HepG2 (cell line): Measurements from ENCODE around the gene OR11G2. TPM values are rescaled to one million over a fixed set of nuclear protein-coding genes. Genes with fewer than 3 reads are reported as not detected.

ENCODE experiments used
- ATAC-seq: fragments of 200-7000 bp; cut with Tn5 transposase; 3 replicates; pipeline ENCODE4 v1.9.1; 2020; ENCODE audit warnings: mild to moderate bottlenecking, moderate library complexity
- BruUV-seq: library from RNA; stranded (reverse); fragments of 400-500 nt; replicated peaks from 2 replicates; lab custom pipeline; 2021; lab: Mats Ljungman, UMichigan
- CTCF ChIA-PET: fragments of 300-600 bp; formaldehyde crosslinking; extraction: SDS; loops from one replicate; lab custom pipeline; 2021; ENCODE audit warnings: low total read pairs, inconsistent platforms, low intra/inter-chr PET ratio; lab: Yijun Ruan, JAX
- POLR2A ChIA-PET: fragments of 350-600 bp; sonication (Branson Sonifier 250); formaldehyde crosslinking; loops from one replicate; lab custom pipeline; 2020; ENCODE audit warnings: antibody characterized with exemption, inconsistent platforms; lab: Yijun Ruan, JAX
- DNase-seq: peaks from one replicate; pipeline ENCODE4 v3.0.0-alpha.2; 2015; ENCODE audit warnings: low spot score
- FAIRE-seq: peaks from 3 replicates; lab custom pipeline; 2011; peaks lifted over from hg19 to GRCh38; lab: Jason Lieb, UNC
- H2AFZ ChIP-seq: one replicate; pipeline ENCODE4 v1.6.1; 2011; ENCODE audit warnings: low read length, inconsistent platforms
- H3K27ac ChIP-seq: fragments of 300-600 bp; 3 replicates; pipeline ENCODE4 v1.8.0; 2011; ENCODE audit warnings: mixed run types, mild to moderate bottlenecking, mixed read lengths, low read length, inconsistent platforms; ENCODE audit not compliant: insufficient read depth; ENCODE audit errors: extremely low read length
- H3K27me3 ChIP-seq, 2 experiments: fragments of 200-600 bp in 1 of 2; 2 replicates in 1 of 2; 3 replicates in 1 of 2; pipeline versions ENCODE4 v1.6.0 to v1.8.0; 2011; ENCODE audit warnings: low read length in 2 of 2, mild to moderate bottlenecking in 2 of 2, moderate library complexity in 2 of 2, inconsistent platforms in 1 of 2; ENCODE audit not compliant: insufficient read depth in 2 of 2, control insufficient read depth in 1 of 2
- H3K36me3 ChIP-seq, 2 experiments: fragments of 200-600 bp in 1 of 2; replicated peaks in 1 of 2; 2 replicates in 1 of 2; 3 replicates in 1 of 2; pipeline versions ENCODE4 v1.5.1 to v1.8.0; 2011; ENCODE audit warnings: low read length in 2 of 2, inconsistent platforms in 1 of 2; ENCODE audit not compliant: insufficient read depth in 2 of 2, control insufficient read depth in 1 of 2
- H3K4me1 ChIP-seq: 2 replicates; pipeline ENCODE4 v1.5.1; 2012; ENCODE audit warnings: low read length, inconsistent platforms; ENCODE audit not compliant: insufficient read depth
- H3K4me2 ChIP-seq: 2 replicates; pipeline ENCODE4 v1.6.0; 2011; ENCODE audit warnings: low read depth, low read length, inconsistent platforms
- H3K4me3 ChIP-seq, 3 experiments: fragments of 200-600 bp in 1 of 3; sonication (generic), shearing (Covaris generic) in 1 of 3; replicated peaks in 1 of 3; 2 replicates each; pipeline ENCODE4 v1.5.1; 2011 to 2016; ENCODE audit warnings: low read length in 3 of 3, inconsistent platforms in 2 of 3, low read depth in 2 of 3, mild to moderate bottlenecking in 2 of 3, control low read depth in 1 of 3, mixed read lengths in 1 of 3; ENCODE audit not compliant: insufficient read depth in 1 of 3
- H3K79me2 ChIP-seq: one replicate; pipeline ENCODE4 v1.6.1; 2011; ENCODE audit warnings: low read length, inconsistent platforms; ENCODE audit not compliant: insufficient read depth
- H3K9ac ChIP-seq: 2 replicates; pipeline ENCODE4 v1.6.0; 2011; ENCODE audit warnings: mild to moderate bottlenecking, low read depth, low read length, inconsistent platforms; ENCODE audit not compliant: insufficient read depth
- H3K9me3 ChIP-seq: 2 replicates; pipeline ENCODE4 v1.5.1; 2012; ENCODE audit warnings: mild to moderate bottlenecking, low read length
- H4K20me1 ChIP-seq: 2 replicates; pipeline ENCODE4 v1.6.0; 2011; ENCODE audit warnings: inconsistent platforms, mild to moderate bottlenecking, low read length, moderate library complexity; ENCODE audit not compliant: insufficient read depth
- CBFB ChIP-seq: sonication (generic); formaldehyde crosslinking; IDR thresholded peaks from 2 replicates; pipeline ENCODE4 v1.4.0; 2020; ENCODE audit warnings: missing genetic modification reagents
- FOXO1 ChIP-seq: sonication (generic); formaldehyde crosslinking; IDR thresholded peaks from 2 replicates; pipeline ENCODE4 v1.4.0; 2020; ENCODE audit warnings: missing genetic modification reagents
- HMG20A ChIP-seq: IDR thresholded peaks from 2 replicates; pipeline ENCODE4 v1.6.1; 2016; ENCODE audit warnings: borderline replicate concordance
- MLLT10 ChIP-seq: sonication (generic); formaldehyde crosslinking; IDR thresholded peaks from 2 replicates; pipeline ENCODE4 v1.4.0; 2020; ENCODE audit warnings: missing genetic modification reagents
- PHF8 ChIP-seq: sonication (generic); formaldehyde crosslinking; IDR thresholded peaks from 2 replicates; pipeline ENCODE4 v1.5.0; 2020; ENCODE audit warnings: missing genetic modification reagents
- SIX4 ChIP-seq: sonication (generic); formaldehyde crosslinking; IDR thresholded peaks from 2 replicates; pipeline ENCODE4 v1.4.0; 2020; ENCODE audit warnings: missing genetic modification reagents
- ZNF160 ChIP-seq: sonication (generic); formaldehyde crosslinking; IDR thresholded peaks from 2 replicates; pipeline ENCODE4 v1.8.0; 2022; ENCODE audit warnings: mild to moderate bottlenecking, inconsistent platforms, missing genetic modification reagents
- ZNF879 ChIP-seq: sonication (generic); formaldehyde crosslinking; IDR thresholded peaks from 2 replicates; pipeline ENCODE4 v1.8.1; 2023; ENCODE audit warnings: missing genetic modification reagents
- WGBS: methylation state at CpG from one replicate; pipeline ENCODE4 v1.1.6; 2017; ENCODE audit warnings: low lambda C conversion rate; 5-methylcytosine and 5-hydroxymethylcytosine counted together
- in situ Hi-C: cut with HindIII; loops from 2 replicates; pipeline ENCODE4 v1.10.0; 2017; ENCODE audit warnings: low pct_unique_long_range_greater_than_20kb; ENCODE audit not compliant: extremely low pct_ligation_motif_present
- intact Hi-C: fragments of 100-400 bp; cut with micrococcal nuclease; formaldehyde crosslinking; loops from one replicate; pipeline ENCODE4 v1.10.0; 2022; ENCODE audit not compliant: unreplicated experiment
- polyA plus RNA-seq, 8 experiments: library from polyadenylated mRNA; depleted of rRNA in 3 of 8; stranded (reverse) in 7 of 8; unstranded in 1 of 8; fragments of >200 nt; fragmentation: Illumina TruSeq in 4 of 8; extraction: Trizol in 4 of 8; gene quantifications; 2 replicates each; pipeline versions ENCODE4 v1.2.1 to v1.2.3, GENCODE V29; 2011 to 2016; ENCODE audit warnings: low read depth in 4 of 8, missing spikeins in 1 of 8, mixed read lengths in 1 of 8; ENCODE audit not compliant: insufficient read depth in 1 of 8
- total RNA-seq, 5 experiments: library from RNA; depleted of rRNA; stranded (reverse); fragments of >200 nt; fragmentation: Illumina TruSeq; extraction: Trizol; gene quantifications; 2 replicates each; pipeline ENCODE4 v1.2.3, GENCODE V29; 2016; ENCODE audit warnings: low read depth in 1 of 5
- TF ChIP-seq, protein P1 (sequence below): sonication (generic); formaldehyde crosslinking; IDR thresholded peaks from 2 replicates; pipeline ENCODE4 v1.8.1; 2023; ENCODE audit warnings: mild to moderate bottlenecking, moderate library complexity, missing genetic modification reagents
- TF ChIP-seq, protein P2 (sequence below): sonication (generic); formaldehyde crosslinking; IDR thresholded peaks from 2 replicates; pipeline ENCODE4 v1.4.0; 2020; ENCODE audit warnings: missing genetic modification reagents
- TF ChIP-seq, protein P3 (sequence below), 2 experiments: sonication (generic) in 1 of 2; formaldehyde crosslinking in 1 of 2; IDR thresholded peaks; 2 replicates each; pipeline versions ENCODE4 v1.6.1 to v1.9.0; 2014 to 2022; ENCODE audit warnings: antibody characterized with exemption in 1 of 2, borderline replicate concordance in 1 of 2, inconsistent platforms in 1 of 2, low read depth in 1 of 2, missing genetic modification reagents in 1 of 2
- TF ChIP-seq, protein P4 (sequence below): sonication (generic); formaldehyde crosslinking; IDR thresholded peaks from 2 replicates; pipeline ENCODE4 v1.8.0; 2022; ENCODE audit warnings: mild to moderate bottlenecking, missing genetic modification reagents, borderline replicate concordance

The OR11G2 gene
- total and polyA plus RNA-seq, 2 of the 13 experiments (the other 11 are each of a cell fraction or from before 2014, with no cell fraction given) = not detected

DNA sequence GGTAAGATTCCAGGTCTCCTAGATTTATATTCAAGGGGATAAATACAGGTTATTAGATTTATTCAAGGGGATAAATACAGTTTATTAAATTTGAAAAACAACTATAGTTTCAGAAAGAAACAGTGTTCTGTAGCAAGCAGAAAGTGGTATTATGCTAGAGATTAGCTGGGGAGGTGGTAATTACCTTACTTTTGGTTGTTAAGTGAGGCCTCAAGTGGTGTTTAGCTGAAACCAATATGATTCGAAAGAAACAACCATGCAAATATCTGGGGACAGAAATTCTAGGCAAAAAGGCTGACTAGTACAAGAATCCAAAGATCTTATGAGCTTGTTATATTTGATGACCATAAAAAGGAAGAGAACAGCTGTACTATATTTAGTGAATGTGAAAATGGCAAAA, 45.9 kb upstream of the OR11G2 start:
- TF ChIP-seq CBFB (CRISPR knock-in tag) = no peak
- TF ChIP-seq ZNF879 = no peak
- no peak for TF ChIP-seq PHF8 (CRISPR knock-in tag)
- TF ChIP-seq, protein P1, sequence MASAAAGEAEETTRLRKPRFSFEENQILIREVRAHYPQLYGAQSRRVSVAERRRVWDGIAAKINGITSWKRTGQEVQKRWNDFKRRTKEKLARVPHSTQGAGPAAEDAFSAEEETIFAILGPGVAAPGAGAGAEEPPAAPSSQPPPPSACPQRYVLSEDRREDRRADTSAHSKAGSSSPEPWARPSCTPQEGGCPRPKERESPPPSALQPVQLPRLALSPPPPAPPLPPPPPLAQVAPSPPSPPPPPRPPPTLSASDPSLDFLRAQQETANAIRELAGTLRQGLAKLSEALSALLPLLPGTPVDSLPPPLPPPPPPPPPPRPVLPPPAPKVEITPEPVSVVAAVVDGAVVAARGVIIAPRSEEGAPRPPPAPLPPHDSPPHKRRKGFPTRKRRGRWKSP = no peak
- no peak for TF ChIP-seq MLLT10 (CRISPR knock-in tag)
- TF ChIP-seq, protein P2, sequence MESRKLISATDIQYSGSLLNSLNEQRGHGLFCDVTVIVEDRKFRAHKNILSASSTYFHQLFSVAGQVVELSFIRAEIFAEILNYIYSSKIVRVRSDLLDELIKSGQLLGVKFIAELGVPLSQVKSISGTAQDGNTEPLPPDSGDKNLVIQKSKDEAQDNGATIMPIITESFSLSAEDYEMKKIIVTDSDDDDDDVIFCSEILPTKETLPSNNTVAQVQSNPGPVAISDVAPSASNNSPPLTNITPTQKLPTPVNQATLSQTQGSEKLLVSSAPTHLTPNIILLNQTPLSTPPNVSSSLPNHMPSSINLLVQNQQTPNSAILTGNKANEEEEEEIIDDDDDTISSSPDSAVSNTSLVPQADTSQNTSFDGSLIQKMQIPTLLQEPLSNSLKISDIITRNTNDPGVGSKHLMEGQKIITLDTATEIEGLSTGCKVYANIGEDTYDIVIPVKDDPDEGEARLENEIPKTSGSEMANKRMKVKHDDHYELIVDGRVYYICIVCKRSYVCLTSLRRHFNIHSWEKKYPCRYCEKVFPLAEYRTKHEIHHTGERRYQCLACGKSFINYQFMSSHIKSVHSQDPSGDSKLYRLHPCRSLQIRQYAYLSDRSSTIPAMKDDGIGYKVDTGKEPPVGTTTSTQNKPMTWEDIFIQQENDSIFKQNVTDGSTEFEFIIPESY (CRISPR knock-in tag) = no peak
- TF ChIP-seq, protein P3, sequence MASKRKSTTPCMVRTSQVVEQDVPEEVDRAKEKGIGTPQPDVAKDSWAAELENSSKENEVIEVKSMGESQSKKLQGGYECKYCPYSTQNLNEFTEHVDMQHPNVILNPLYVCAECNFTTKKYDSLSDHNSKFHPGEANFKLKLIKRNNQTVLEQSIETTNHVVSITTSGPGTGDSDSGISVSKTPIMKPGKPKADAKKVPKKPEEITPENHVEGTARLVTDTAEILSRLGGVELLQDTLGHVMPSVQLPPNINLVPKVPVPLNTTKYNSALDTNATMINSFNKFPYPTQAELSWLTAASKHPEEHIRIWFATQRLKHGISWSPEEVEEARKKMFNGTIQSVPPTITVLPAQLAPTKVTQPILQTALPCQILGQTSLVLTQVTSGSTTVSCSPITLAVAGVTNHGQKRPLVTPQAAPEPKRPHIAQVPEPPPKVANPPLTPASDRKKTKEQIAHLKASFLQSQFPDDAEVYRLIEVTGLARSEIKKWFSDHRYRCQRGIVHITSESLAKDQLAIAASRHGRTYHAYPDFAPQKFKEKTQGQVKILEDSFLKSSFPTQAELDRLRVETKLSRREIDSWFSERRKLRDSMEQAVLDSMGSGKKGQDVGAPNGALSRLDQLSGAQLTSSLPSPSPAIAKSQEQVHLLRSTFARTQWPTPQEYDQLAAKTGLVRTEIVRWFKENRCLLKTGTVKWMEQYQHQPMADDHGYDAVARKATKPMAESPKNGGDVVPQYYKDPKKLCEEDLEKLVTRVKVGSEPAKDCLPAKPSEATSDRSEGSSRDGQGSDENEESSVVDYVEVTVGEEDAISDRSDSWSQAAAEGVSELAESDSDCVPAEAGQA (IDR thresholded peaks at IDR 0.05; ENCODE audit: low read depth) = no peak
- TF ChIP-seq, protein P3 (CRISPR knock-in tag; IDR thresholded peaks at IDR 0.05; ENCODE audit: borderline replicate concordance) = no peak
- TF ChIP-seq HMG20A (CRISPR knock-in tag) = no peak
- TF ChIP-seq SIX4 (CRISPR knock-in tag) = no peak
- TF ChIP-seq ZNF160 (CRISPR knock-in tag) = no peak
- no peak for TF ChIP-seq FOXO1 (CRISPR knock-in tag)
- TF ChIP-seq, protein P4, sequence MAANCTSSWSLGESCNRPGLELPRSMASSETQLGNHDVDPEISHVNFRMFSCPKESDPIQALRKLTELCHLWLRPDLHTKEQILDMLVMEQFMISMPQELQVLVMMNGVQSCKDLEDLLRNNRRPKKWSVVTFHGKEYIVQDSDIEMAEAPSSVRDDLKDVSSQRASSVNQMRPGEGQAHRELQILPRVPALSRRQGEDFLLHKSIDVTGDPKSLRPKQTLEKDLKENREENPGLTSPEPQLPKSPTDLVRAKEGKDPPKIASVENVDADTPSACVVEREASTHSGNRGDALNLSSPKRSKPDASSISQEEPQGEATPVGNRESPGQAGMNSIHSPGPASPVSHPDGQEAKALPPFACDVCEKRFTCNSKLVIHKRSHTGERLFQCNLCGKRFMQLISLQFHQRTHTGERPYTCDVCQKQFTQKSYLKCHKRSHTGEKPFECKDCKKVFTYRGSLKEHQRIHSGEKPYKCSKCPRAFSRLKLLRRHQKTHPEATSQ = no peak
- Histone ChIP-seq H3K36me3 (no peaks in the 10 kb centered on the region), H3K27ac (no peak overlapping the region), H3K4me3 (no peak overlapping the region), H2AFZ (no peak overlapping the region), H3K9me3 (no peaks in the 10 kb centered on the region), H3K9ac (no peak overlapping the region), H4K20me1 (no peaks in the 10 kb centered on the region), H3K4me1 (no peaks in the 10 kb centered on the region), H3K27me3 (no peaks in the 10 kb centered on the region), H3K4me2 (no peak overlapping the region), H3K79me2 (no peaks in the 10 kb centered on the region)
- intact Hi-C loops (no loop called here), in situ Hi-C loops (no loop called here)
- no TSS peak for BruUV-seq
- ATAC-seq = no peak
- FAIRE-seq = no peak
- WGBS = 5% methylated on average over 1 of the region's 1 CpG
- no peak for DNase-seq
- POLR2A ChIA-PET = no interaction called here
- CTCF ChIA-PET = no interaction called here
